IMR-90 (cell line): ENCODE data around the gene TNFRSF9. TPM values are rescaled to one million over a fixed set of nuclear protein-coding genes. Genes with fewer than 3 reads are reported as not detected.
"Not testable (repeated sequence)": the region's sequence is repeated elsewhere in the genome, so short reads cannot be mapped to it uniquely, and the experiment has no call there.

Experiments
- ATAC-seq: fragments of 200-7000 bp; cut with Tn5 transposase; 2 replicates; pipeline ENCODE4 v1.9.1; 2020; ENCODE audit warnings: low read depth, mild to moderate bottlenecking, moderate library complexity
- BruUV-seq: library from RNA; stranded (reverse); fragments of 400-500 nt; replicated peaks from 2 replicates; lab custom pipeline; 2021; lab: Mats Ljungman, UMichigan
- CTCF ChIA-PET: fragments of 300-600 bp; formaldehyde crosslinking; extraction: SDS; loops from one replicate; lab custom pipeline; 2021; ENCODE audit warnings: antibody characterized with exemption; lab: Yijun Ruan, JAX
- POLR2A ChIA-PET: fragments of 300-600 bp; sonication (Branson Sonifier 250); formaldehyde crosslinking; loops from one replicate; lab custom pipeline; 2022; ENCODE audit warnings: antibody characterized with exemption; ENCODE audit not compliant: unreplicated experiment; lab: Charles Lee
- DNase-seq: peaks from one replicate; pipeline ENCODE4 v3.0.0; 2013
- H2AFZ ChIP-seq: replicated peaks from 2 replicates; pipeline ENCODE3; 2013; ENCODE audit warnings: low read length, mild to moderate bottlenecking; ENCODE audit not compliant: poor library complexity
- H2AK5ac ChIP-seq: 2 replicates; pipeline ENCODE4 v1.6.1; 2013; ENCODE audit warnings: low read depth, low read length, inconsistent platforms
- H2AK9ac ChIP-seq: replicated peaks from 2 replicates; pipeline ENCODE3; 2013; ENCODE audit warnings: mild to moderate bottlenecking, low read depth, low read length, moderate library complexity; ENCODE audit not compliant: poor library complexity
- H2BK120ac ChIP-seq: 2 replicates; pipeline ENCODE4 v1.6.1; 2013; ENCODE audit warnings: low read depth, low read length, inconsistent platforms
- H2BK15ac ChIP-seq: 3 replicates; pipeline ENCODE4 v1.6.1; 2013; ENCODE audit warnings: low read depth, low read length, inconsistent platforms
- H2BK20ac ChIP-seq: 2 replicates; pipeline ENCODE4 v1.6.1; 2013; ENCODE audit warnings: low read depth, mild to moderate bottlenecking, inconsistent platforms, low read length, moderate library complexity
- H2BK5ac ChIP-seq: 2 replicates; pipeline ENCODE4 v1.6.1; 2013; ENCODE audit warnings: mild to moderate bottlenecking, low read depth, low read length, inconsistent platforms; ENCODE audit not compliant: poor library complexity, severe bottlenecking
- H3K14ac ChIP-seq: replicated peaks from 2 replicates; pipeline ENCODE4 v1.6.1; 2013; ENCODE audit warnings: low read depth, low read length, inconsistent platforms
- H3K18ac ChIP-seq: 2 replicates; pipeline ENCODE4 v1.6.1; 2013; ENCODE audit warnings: low read depth, low read length, control low read depth
- H3K23ac ChIP-seq: 2 replicates; pipeline ENCODE4 v1.6.1; 2013; ENCODE audit warnings: low read depth, low read length, inconsistent platforms
- H3K27ac ChIP-seq: 2 replicates; pipeline ENCODE4 v1.5.1; 2013; ENCODE audit warnings: mild to moderate bottlenecking, control low read depth, low read length; ENCODE audit not compliant: insufficient read depth
- H3K27me3 ChIP-seq: 2 replicates; pipeline ENCODE4 v1.6.1; 2013; ENCODE audit warnings: low read length; ENCODE audit not compliant: control insufficient read depth, insufficient read depth
- H3K36me3 ChIP-seq: 2 replicates; pipeline ENCODE4 v1.6.1; 2013; ENCODE audit warnings: low read length, mixed read lengths; ENCODE audit not compliant: control insufficient read depth, insufficient read depth
- H3K4ac ChIP-seq: 2 replicates; pipeline ENCODE4 v1.6.1; 2013; ENCODE audit warnings: low read depth, low read length, inconsistent platforms
- H3K4me1 ChIP-seq: 2 replicates; pipeline ENCODE4 v1.6.1; 2013; ENCODE audit warnings: low read length, mixed read lengths; ENCODE audit not compliant: control insufficient read depth, insufficient read depth
- H3K4me2 ChIP-seq: 2 replicates; pipeline ENCODE4 v1.6.1; 2013; ENCODE audit warnings: low read depth, mild to moderate bottlenecking, control low read depth, low read length, moderate library complexity
- H3K4me3 ChIP-seq: 2 replicates; pipeline ENCODE4 v1.5.1; 2013; ENCODE audit warnings: low read depth, mild to moderate bottlenecking, control low read depth, low read length, moderate library complexity; ENCODE audit not compliant: insufficient read depth
- H3K56ac ChIP-seq: 2 replicates; pipeline ENCODE4 v1.6.1; 2013; ENCODE audit warnings: low read length, inconsistent platforms; ENCODE audit not compliant: insufficient read depth; ENCODE audit errors: extremely low read depth
- H3K79me1 ChIP-seq, 2 experiments: 2 replicates each; pipeline ENCODE4 v1.6.1; 2013; ENCODE audit warnings: low read length in 2 of 2, inconsistent platforms in 1 of 2, low read depth in 1 of 2
- H3K9ac ChIP-seq: 2 replicates; pipeline ENCODE4 v1.6.1; 2013; ENCODE audit warnings: low read depth, low read length, control low read depth
- H3K9me1 ChIP-seq: 2 replicates; pipeline ENCODE4 v1.6.1; 2013; ENCODE audit warnings: low read length, inconsistent platforms; ENCODE audit not compliant: insufficient read depth
- H3K9me3 ChIP-seq: 2 replicates; pipeline ENCODE4 v1.6.1; 2013; ENCODE audit warnings: low read length; ENCODE audit not compliant: control insufficient read depth, insufficient read depth
- H4K20me1 ChIP-seq: 2 replicates; pipeline ENCODE4 v1.6.1; 2013; ENCODE audit warnings: low read length, inconsistent platforms; ENCODE audit not compliant: insufficient read depth
- H4K5ac ChIP-seq: 2 replicates; pipeline ENCODE4 v1.6.1; 2013; ENCODE audit warnings: mild to moderate bottlenecking, low read depth, low read length, control low read depth
- H4K8ac ChIP-seq, 2 experiments: 2 replicates each; pipeline ENCODE4 v1.6.1; 2013; ENCODE audit warnings: low read depth in 2 of 2, low read length in 2 of 2, control low read depth in 1 of 2, inconsistent platforms in 1 of 2
- H4K91ac ChIP-seq: 2 replicates; pipeline ENCODE4 v1.6.1; 2013; ENCODE audit warnings: low read depth, low read length, inconsistent platforms; ENCODE audit not compliant: insufficient read depth
- WGBS, 2 experiments: methylation state at CpG; one replicate each; pipeline versions ENCODE4 v1.1.5 to v1.1.7; 2013; ENCODE audit warnings: missing lambda C conversion rate in 2 of 2; ENCODE audit not compliant: insufficient read length in 1 of 2; ENCODE audit errors: extremely low coverage in 2 of 2; 5-methylcytosine and 5-hydroxymethylcytosine counted together
- dilution Hi-C: fragments of 300-500 bp; cut with HindIII; formaldehyde crosslinking; loops from one replicate; pipeline ENCODE4 v1.14.3; 2018; ENCODE audit warnings: low sequenced_read_pairs; ENCODE audit not compliant: unreplicated experiment
- in situ Hi-C: fragments of 300-500 bp; cut with MboI; formaldehyde crosslinking; loops from 3 replicates; pipeline ENCODE4 v1.14.3; 2019; ENCODE audit warnings: low sequenced_read_pairs, inconsistent platforms, mixed read lengths
- intact Hi-C: fragments of 100-400 bp; cut with micrococcal nuclease; formaldehyde crosslinking; loops from 2 replicates; pipeline ENCODE4 v1.10.0; 2022
- polyA plus RNA-seq, 3 experiments: library from polyadenylated mRNA; depleted of rRNA; stranded (reverse); fragments of >200 nt; gene quantifications; 2 replicates each; pipeline ENCODE4 v1.2.3, GENCODE V29; 2012; ENCODE audit warnings: low replicate concordance in 1 of 3
- total RNA-seq: library from RNA; depleted of rRNA; stranded (reverse); fragments of >200 nt; gene quantifications from 2 replicates; pipeline ENCODE4 v1.2.3, GENCODE V29; 2012

TNFRSF9 gene
- total and polyA plus RNA-seq, 2 of the 4 experiments (the other 2 are of a cell fraction): 0.43 to 0.72 TPM

- DNase-seq, H2AK9ac ChIP-seq, in situ Hi-C loops, H3K36me3 ChIP-seq, H3K23ac ChIP-seq, H3K4me3 ChIP-seq, H4K5ac ChIP-seq, ATAC-seq, H3K56ac ChIP-seq, BruUV-seq, H3K9me1 ChIP-seq, H3K14ac ChIP-seq, H2AK5ac ChIP-seq, H3K9ac ChIP-seq, H3K27ac ChIP-seq, H2AFZ ChIP-seq, H2BK15ac ChIP-seq, H2BK5ac ChIP-seq, H3K4ac ChIP-seq, H3K4me2 ChIP-seq, POLR2A ChIA-PET, CTCF ChIA-PET, dilution Hi-C loops, H3K9me3 ChIP-seq, H2BK20ac ChIP-seq, intact Hi-C loops, H2BK120ac ChIP-seq, H3K79me1 ChIP-seq, H4K8ac ChIP-seq, H4K20me1 ChIP-seq, H3K4me1 ChIP-seq, H3K27me3 ChIP-seq, H3K18ac ChIP-seq, H4K91ac ChIP-seq: not testable (repeated sequence)
- no CpG with 5 or more reads among the region's 5 CpGs for WGBS, 2 experiments
These were observed 22.7 kb downstream of the TNFRSF9 start for GRCh38 chr1:7917971-7918370.
